HCT116 (cell line): ENCODE measurements around the gene C2CD3. TPM values are rescaled to one million over a fixed set of nuclear protein-coding genes. Genes with fewer than 3 reads are reported as not detected.
"Not testable (repeated sequence)": the region's sequence is repeated elsewhere in the genome, so short reads cannot be mapped to it uniquely, and the experiment has no call there.

ENCODE experiments used
- ATAC-seq: fragments of 200-7000 bp; cut with Tn5 transposase; 2 replicates; pipeline ENCODE4 v1.9.1; 2020; ENCODE audit warnings: mild to moderate bottlenecking, moderate library complexity
- BruUV-seq: library from RNA; stranded (reverse); fragments of 400-500 nt; replicated peaks from 2 replicates; lab custom pipeline; 2021; lab: Mats Ljungman, UMichigan
- CTCF ChIA-PET: fragments of 300-600 bp; sonication (Branson Sonifier 250); formaldehyde crosslinking; loops from one replicate; lab custom pipeline; 2021; ENCODE audit warnings: antibody characterized with exemption; lab: Charles Lee
- POLR2A ChIA-PET: fragments of 300-600, 350-600 bp; sonication (Branson Sonifier 250); formaldehyde crosslinking; loops from one replicate; lab custom pipeline; 2021; ENCODE audit warnings: antibody characterized with exemption; lab: Charles Lee
- RAD21 ChIA-PET, 2 experiments: fragments of 300-600 bp; sonication (Branson Sonifier 250); formaldehyde crosslinking; loops; one replicate each; lab custom pipeline; 2023; ENCODE audit warnings: low total read pairs in 2 of 2; ENCODE audit not compliant: uncharacterized antibody in 2 of 2, unreplicated experiment in 2 of 2, low non-redundant PET in 1 of 2; lab: Charles Lee
- DNase-seq: peaks from one replicate; pipeline ENCODE4 v3.0.0-alpha.2; 2010; ENCODE audit warnings: low read depth, low spot score
- H2AFZ ChIP-seq: fragments of 200-600 bp; shearing (Covaris generic), sonication (generic); 2 replicates; pipeline ENCODE4 v1.6.1; 2017; ENCODE audit warnings: low read depth, mixed run types, mixed read lengths, antibody characterized with exemption, low read length; ENCODE audit not compliant: poor library complexity, severe bottlenecking
- H3K27ac ChIP-seq: 2 replicates; pipeline ENCODE4 v1.5.1; 2012; ENCODE audit warnings: low read depth, low read length
- H3K27me3 ChIP-seq: fragments of 200-600 bp; sonication (generic); 2 replicates; pipeline ENCODE4 v1.6.1; 2016; ENCODE audit warnings: mixed run types, low read length, mixed read lengths; ENCODE audit not compliant: insufficient read depth
- H3K36me3 ChIP-seq, 2 experiments: fragments of 200-500 bp in 1 of 2; fragments of 200-600 bp in 1 of 2; sonication (Bioruptor generic) in 1 of 2; sonication (generic) in 1 of 2; 2 replicates each; pipeline versions ENCODE4 v1.5.1 to v1.6.1; 2014 to 2016; ENCODE audit warnings: low read length in 2 of 2, inconsistent platforms in 1 of 2, mixed read lengths in 1 of 2, mixed run types in 1 of 2; ENCODE audit not compliant: insufficient read depth in 2 of 2, control insufficient read depth in 1 of 2
- H3K4me1 ChIP-seq, 2 experiments: fragments of 200-600 bp in 1 of 2; sonication (generic) in 1 of 2; 2 replicates each; pipeline versions ENCODE4 v1.5.1 to v1.6.1; 2012 to 2017; ENCODE audit warnings: low read length in 2 of 2, inconsistent platforms in 1 of 2, mild to moderate bottlenecking in 1 of 2, mixed read lengths in 1 of 2, mixed run types in 1 of 2, moderate library complexity in 1 of 2; ENCODE audit not compliant: insufficient read depth in 2 of 2, control insufficient read depth in 1 of 2
- H3K4me2 ChIP-seq: fragments of 200-600 bp; sonication (generic); 2 replicates; pipeline ENCODE4 v1.6.1; 2017; ENCODE audit warnings: mixed run types, low read length, mixed read lengths
- H3K4me3 ChIP-seq, 2 experiments: fragments of 200-600 bp in 1 of 2; sonication (generic) in 1 of 2; replicated peaks in 1 of 2; 2 replicates each; pipeline ENCODE4 v1.5.1; 2011 to 2016; ENCODE audit warnings: low read length in 2 of 2, control low read depth in 1 of 2, low read depth in 1 of 2, mild to moderate bottlenecking in 1 of 2, mixed read lengths in 1 of 2, mixed run types in 1 of 2
- H3K79me2 ChIP-seq: fragments of 200-600 bp; sonication (generic); 2 replicates; pipeline ENCODE4 v1.6.1; 2017; ENCODE audit warnings: mild to moderate bottlenecking, mixed run types, low read length, moderate library complexity, mixed read lengths; ENCODE audit not compliant: insufficient read depth
- H3K9ac ChIP-seq: fragments of 200-600 bp; sonication (generic); 2 replicates; pipeline ENCODE4 v1.6.1; 2016; ENCODE audit warnings: low read length, mixed read lengths
- H3K9me2 ChIP-seq: fragments of 200-600 bp; sonication (generic), shearing (Covaris generic); 2 replicates; pipeline ENCODE4 v1.6.1; 2017; ENCODE audit warnings: mixed run types, mild to moderate bottlenecking, moderate library complexity; ENCODE audit not compliant: insufficient read depth
- H3K9me3 ChIP-seq, 2 experiments: fragments of 200-500 bp in 1 of 2; fragments of 200-600 bp in 1 of 2; sonication (Bioruptor generic) in 1 of 2; sonication (generic) in 1 of 2; 2 replicates each; pipeline ENCODE4 v1.6.1; 2014 to 2017; ENCODE audit warnings: low read length in 2 of 2, mixed read lengths in 2 of 2, inconsistent platforms in 1 of 2, low read depth in 1 of 2, mild to moderate bottlenecking in 1 of 2, mixed run types in 1 of 2, moderate library complexity in 1 of 2; ENCODE audit not compliant: control insufficient read depth in 1 of 2, insufficient read depth in 1 of 2
- H4K20me1 ChIP-seq: fragments of 200-600 bp; sonication (generic), shearing (Covaris generic); 2 replicates; pipeline ENCODE4 v1.6.1; 2017; ENCODE audit warnings: mixed run types, mild to moderate bottlenecking, moderate library complexity; ENCODE audit not compliant: insufficient read depth
- EZH2phosphoT487 ChIP-seq: fragments of 200-600 bp; IDR thresholded peaks from 2 replicates; pipeline ENCODE4 v1.6.1; 2018; ENCODE audit warnings: antibody characterized with exemption, borderline replicate concordance
- JUND ChIP-seq: IDR thresholded peaks from 2 replicates; pipeline ENCODE4 v1.6.1; 2012
- intact Hi-C: fragments of 100-400 bp; cut with micrococcal nuclease; formaldehyde crosslinking; loops from 2 replicates; pipeline ENCODE4 v1.10.0; 2022
- total RNA-seq: library from RNA; stranded (reverse); gene quantifications from one replicate; pipeline ENCODE4 v1.2.1, GENCODE V29; 2021; ENCODE audit not compliant: unreplicated experiment
- TF ChIP-seq, protein P1 (sequence below), 3 experiments: fragments of 200-600 bp in 1 of 3; sonication (generic) in 1 of 3; IDR thresholded peaks in 2 of 3; conservative IDR thresholded peaks in 1 of 3; 2 replicates each; pipeline ENCODE4 v1.5.1; 2012 to 2017; ENCODE audit warnings: low read depth in 2 of 3, low read length in 2 of 3, antibody characterized with exemption in 1 of 3, borderline replicate concordance in 1 of 3, control low read depth in 1 of 3, mild to moderate bottlenecking in 1 of 3, mixed read lengths in 1 of 3, mixed run types in 1 of 3, moderate library complexity in 1 of 3; ENCODE audit not compliant: insufficient read depth in 1 of 3
- TF ChIP-seq, protein P2 (sequence below): IDR thresholded peaks from 2 replicates; pipeline ENCODE4 v1.6.1; 2011; ENCODE audit warnings: mild to moderate bottlenecking, low read length, moderate library complexity; ENCODE audit not compliant: insufficient replicate concordance; ENCODE audit errors: extremely low read depth

Gene C2CD3
- total RNA-seq, 1 experiment from 2014 or later: 30.6 TPM

DNA sequence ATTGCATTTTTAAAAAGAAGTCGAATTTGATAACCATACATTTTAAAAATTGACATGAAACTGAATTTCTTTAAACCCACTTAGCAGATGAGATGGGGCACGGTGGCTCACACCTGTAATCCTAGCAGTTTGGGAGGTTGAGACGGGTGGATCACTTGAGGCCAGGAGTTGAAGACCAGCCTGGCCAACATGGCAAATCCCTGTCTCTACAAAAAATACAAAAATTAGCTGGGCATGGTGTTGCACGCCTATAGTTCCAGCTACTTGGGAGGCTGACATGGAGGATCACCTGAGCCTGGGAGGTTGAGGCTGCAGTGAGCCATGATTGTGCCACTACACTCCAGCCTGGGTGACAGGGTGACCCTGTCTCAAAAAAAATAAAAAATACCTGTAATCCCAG lies 185.1 kb downstream of the C2CD3 start:
- H3K27me3 ChIP-seq, H4K20me1 ChIP-seq, H3K4me2 ChIP-seq, RAD21 ChIA-PET, H3K4me3 ChIP-seq, ATAC-seq, POLR2A ChIA-PET, DNase-seq, intact Hi-C loops, H3K9ac ChIP-seq, H3K36me3 ChIP-seq, CTCF ChIA-PET, H3K9me3 ChIP-seq, BruUV-seq, H2AFZ ChIP-seq, H3K79me2 ChIP-seq, H3K9me2 ChIP-seq, H3K27ac ChIP-seq: not testable (repeated sequence)
- peaks cover 8 to 28% of the 10 kb centered on the region in 2 experiments; a peak in 3 of 4 replicates for H3K4me1 ChIP-seq

DNA sequence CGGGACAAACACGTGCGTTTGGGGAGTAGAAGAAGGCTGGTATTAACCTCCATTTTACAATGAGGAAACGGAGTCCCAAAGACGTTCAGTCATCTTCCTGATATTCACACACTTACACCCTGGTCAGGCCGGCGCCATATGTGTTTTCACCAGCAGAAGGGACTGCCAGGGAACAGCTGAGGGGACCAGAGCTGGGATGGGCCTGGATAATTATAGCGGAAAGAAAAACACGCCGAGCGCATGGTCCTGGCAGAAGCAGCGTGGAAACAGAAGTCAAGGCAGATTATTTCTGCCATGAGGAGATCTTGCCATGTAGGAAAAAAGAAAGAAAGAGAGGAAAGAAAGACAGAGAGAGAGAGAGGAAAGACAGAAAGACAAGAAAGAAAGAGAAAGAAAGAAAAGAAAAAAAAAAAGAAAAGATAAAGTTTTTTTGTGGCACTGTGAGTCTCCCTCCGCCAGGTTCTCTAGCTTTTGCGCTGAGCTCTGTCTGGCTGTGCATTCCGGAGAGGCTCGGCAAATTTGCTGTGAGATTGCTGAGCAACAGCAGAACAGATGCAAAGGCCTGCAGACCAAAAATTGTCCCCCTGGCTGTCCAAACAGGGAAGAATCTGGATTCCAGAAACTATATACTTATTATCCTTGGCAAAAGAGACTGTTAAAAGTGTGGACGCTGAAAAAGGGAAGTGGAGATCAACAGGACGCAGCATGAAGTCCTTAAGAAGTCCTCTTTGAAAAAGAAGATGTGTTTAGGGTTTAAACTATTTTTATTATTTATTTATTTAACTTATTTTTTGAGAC lies 186.9 kb downstream of the C2CD3 start:
- Histone ChIP-seq H3K9ac (peak overlapping the region; percentile 66), H3K79me2 (0 out of 2 replicates have a peak, but pooled peaks cover 3% of the 10 kb centered on the region), H3K4me3 (peak overlapping the region; percentile 57 to 66), H3K27ac (peak overlapping the region; percentile 85), H3K4me1 (peaks cover 16 to 37% of the 10 kb centered on the region in 2 experiments), H3K4me2 (peak overlapping the region; percentile 91), H3K9me2 (no peaks in the 10 kb centered on the region), H4K20me1 (no peaks in the 10 kb centered on the region), H3K36me3 (no peaks in the 10 kb centered on the region), H3K27me3 (no peaks in the 10 kb centered on the region), H2AFZ (peak overlapping the region; percentile 56), H3K9me3 (no peaks in the 10 kb centered on the region)
- ATAC-seq (no peak), DNase-seq (no peak)
- RAD21 ChIA-PET: no interaction called here
- TSS peak; percentile 70 for BruUV-seq
- POLR2A ChIA-PET: no interaction called here
- no peak for TF ChIP-seq JUND
- no peak for TF ChIP-seq EZH2phosphoT487
- TF ChIP-seq, protein P1, sequence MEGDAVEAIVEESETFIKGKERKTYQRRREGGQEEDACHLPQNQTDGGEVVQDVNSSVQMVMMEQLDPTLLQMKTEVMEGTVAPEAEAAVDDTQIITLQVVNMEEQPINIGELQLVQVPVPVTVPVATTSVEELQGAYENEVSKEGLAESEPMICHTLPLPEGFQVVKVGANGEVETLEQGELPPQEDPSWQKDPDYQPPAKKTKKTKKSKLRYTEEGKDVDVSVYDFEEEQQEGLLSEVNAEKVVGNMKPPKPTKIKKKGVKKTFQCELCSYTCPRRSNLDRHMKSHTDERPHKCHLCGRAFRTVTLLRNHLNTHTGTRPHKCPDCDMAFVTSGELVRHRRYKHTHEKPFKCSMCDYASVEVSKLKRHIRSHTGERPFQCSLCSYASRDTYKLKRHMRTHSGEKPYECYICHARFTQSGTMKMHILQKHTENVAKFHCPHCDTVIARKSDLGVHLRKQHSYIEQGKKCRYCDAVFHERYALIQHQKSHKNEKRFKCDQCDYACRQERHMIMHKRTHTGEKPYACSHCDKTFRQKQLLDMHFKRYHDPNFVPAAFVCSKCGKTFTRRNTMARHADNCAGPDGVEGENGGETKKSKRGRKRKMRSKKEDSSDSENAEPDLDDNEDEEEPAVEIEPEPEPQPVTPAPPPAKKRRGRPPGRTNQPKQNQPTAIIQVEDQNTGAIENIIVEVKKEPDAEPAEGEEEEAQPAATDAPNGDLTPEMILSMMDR (IDR thresholded peaks at IDR 0.05 in 2 of 3, conservative IDR thresholded peaks at IDR 0.05 in 1 of 3; ENCODE audit: borderline replicate concordance in 1 of 3, insufficient read depth in 1 of 3, low read depth in 2 of 3, low read length in 2 of 3): no peak
- TF ChIP-seq, protein P2, sequence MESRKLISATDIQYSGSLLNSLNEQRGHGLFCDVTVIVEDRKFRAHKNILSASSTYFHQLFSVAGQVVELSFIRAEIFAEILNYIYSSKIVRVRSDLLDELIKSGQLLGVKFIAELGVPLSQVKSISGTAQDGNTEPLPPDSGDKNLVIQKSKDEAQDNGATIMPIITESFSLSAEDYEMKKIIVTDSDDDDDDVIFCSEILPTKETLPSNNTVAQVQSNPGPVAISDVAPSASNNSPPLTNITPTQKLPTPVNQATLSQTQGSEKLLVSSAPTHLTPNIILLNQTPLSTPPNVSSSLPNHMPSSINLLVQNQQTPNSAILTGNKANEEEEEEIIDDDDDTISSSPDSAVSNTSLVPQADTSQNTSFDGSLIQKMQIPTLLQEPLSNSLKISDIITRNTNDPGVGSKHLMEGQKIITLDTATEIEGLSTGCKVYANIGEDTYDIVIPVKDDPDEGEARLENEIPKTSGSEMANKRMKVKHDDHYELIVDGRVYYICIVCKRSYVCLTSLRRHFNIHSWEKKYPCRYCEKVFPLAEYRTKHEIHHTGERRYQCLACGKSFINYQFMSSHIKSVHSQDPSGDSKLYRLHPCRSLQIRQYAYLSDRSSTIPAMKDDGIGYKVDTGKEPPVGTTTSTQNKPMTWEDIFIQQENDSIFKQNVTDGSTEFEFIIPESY: no peak
- CTCF ChIA-PET: no interaction called here
- intact Hi-C loops: loop anchor here (5.0 kb wide), 1 partner anchor 188 kb away; the partner anchor contains the start of genes C2CD3 and PPME1
